SH-SY5Y (cell line): ENCODE data around the gene FAM227A.

Experiments
- GATA2 ChIP-seq: IDR thresholded peaks from 2 replicates; pipeline ENCODE4 v1.6.1; 2011; ENCODE audit warnings: mild to moderate bottlenecking, low read depth, low read length
- GATA3 ChIP-seq: IDR thresholded peaks from 2 replicates; pipeline ENCODE4 v1.6.1; 2011; ENCODE audit warnings: low read depth, mild to moderate bottlenecking, low read length, moderate library complexity

Gene FAM227A

GRCh38 chr22:38689651-38690050, 33.5 kb upstream of the FAM227A start:
- TF ChIP-seq GATA2 = no peak
- TF ChIP-seq GATA3 = no peak

DNA sequence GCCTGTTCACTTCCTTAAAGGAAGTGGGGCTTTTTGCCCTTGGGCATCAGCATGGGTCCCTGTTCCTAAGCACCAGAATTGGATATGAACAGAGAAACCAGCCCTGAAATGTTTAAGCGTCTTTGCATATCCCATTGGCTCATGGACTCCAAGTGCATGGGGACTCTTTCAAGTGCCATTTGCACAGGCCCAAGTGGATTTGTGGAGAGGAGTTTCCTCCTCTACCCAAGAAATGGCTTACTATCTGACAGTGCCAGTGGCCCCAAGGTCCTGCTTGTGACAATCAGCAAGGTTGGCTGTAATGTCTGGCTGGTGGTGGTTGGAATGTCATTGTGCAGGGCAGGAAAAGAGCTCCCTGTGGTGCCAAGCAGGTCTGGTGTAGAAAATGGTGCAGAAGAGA, 29.6 kb upstream of the FAM227A start:
- TF ChIP-seq GATA2 = no peak
- no peak for TF ChIP-seq GATA3

GRCh38 chr22:38684895-38685294, 28.7 kb upstream of the FAM227A start:
- TF ChIP-seq GATA2 (no peak), GATA3 (no peak)

- TF ChIP-seq GATA3 (no peak), GATA2 (no peak)
Observed at GRCh38 chr22:38681582-38682335, 25.6 kb upstream of the FAM227A start, which contains the start of gene TOMM22. TSS of gene TOMM22 (plus strand) at chr22:38681957. CDS start at chr22:38681979, 22 bp downstream.

DNA sequence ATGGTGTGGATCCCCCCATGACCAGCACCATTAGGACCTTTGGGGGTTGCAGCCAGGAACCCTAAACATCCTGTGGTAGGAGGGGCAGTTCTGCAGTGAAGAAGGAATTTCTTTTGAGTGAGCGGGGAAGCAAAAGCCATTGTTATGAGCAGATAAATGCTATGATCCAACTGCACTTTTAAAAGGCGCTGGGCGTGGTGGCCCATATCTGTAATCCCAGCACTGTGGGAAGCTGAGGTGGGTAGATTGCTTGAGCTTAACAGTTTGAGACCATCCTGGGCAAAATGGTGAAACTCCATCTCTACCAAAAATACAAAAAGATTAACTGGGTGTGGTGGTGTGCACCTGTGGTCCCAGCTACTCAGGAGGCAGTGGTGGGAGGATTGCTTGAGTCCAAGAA, 19.6 kb upstream of the FAM227A start:
- no peak for TF ChIP-seq GATA3
- no peak for TF ChIP-seq GATA2

- TF ChIP-seq GATA2 (no peak), GATA3 (no peak)
Observed at GRCh38 chr22:38674888-38675287, 18.7 kb upstream of the FAM227A start.

DNA sequence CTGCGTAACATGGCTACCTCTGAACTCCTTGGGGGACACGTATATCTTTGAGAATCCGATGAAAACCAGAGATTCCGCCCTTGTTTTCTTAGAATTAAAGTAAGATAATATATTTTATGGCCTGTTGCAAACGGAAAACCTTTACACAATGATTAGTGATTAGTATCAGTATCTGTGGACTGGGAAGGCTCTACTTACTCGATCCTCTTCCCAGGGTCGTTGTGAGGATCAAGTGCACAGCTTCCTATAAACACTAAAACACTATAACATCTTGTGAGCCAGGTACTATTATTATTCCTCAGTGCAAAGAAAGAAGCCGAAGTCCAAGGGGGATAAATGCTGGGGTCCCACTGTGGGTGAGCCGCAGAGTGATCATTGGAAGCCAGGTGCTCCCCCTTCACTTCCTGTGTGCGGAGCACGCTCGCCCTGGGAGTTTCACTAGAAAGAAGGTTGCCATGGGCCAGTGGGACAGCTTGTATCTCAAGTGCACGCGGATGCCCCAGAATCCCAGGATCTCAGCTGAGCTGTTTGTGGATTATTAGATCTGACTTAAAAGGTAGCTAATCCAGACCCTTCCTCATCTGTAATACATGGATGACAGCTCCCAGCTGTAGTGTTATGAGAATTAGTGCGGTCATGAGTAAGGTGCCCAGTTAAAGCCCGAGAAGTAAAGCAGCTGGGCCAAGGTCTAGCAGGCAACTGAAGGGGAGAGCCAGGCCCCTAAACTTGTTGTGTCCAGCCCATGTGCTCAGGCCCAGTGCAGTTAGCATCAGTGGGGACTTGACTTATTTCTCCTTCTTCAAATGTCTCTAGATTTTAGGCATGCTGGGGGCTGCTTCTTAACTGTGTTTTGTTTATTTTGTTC, 1.1 kb upstream of the FAM227A start:
- TF ChIP-seq GATA3 (no peak), GATA2 (no peak)

DNA sequence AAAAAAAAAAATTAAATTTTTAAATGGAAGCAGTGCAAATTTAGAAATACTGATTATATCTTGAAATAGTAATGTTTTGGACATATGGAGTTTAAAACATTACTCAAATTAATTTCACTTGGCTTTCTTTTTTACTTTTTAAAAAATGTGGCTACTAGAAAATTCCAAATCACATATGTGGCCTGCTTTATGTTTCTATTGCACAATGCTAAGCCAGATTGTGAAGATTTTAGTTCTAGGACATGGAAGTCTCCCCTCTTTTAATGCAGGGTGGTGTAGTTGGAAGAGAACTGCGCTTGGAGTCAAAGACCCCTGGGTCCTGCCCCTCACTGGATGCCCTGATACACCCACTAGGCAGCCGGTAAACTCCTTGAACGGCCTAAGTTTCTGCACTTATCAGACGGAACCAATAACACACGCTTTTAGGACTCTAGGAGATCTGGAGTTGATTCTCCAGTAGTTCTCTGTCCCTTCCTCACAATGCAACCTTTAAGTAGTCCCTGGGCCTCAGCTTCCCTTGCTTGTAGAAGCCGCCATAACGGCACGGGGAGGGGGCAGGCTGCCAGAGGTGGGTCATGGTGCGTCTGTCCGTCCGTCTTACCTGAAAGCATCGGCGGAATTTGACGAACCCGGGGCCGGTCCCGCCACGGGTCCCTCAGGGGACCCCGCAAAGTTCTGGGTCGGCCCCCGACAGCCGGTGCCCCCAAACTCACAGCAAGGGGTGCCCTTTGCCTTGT, 505 bp downstream of the FAM227A start:
- TF ChIP-seq GATA2 = no peak
- no peak for TF ChIP-seq GATA3

DNA sequence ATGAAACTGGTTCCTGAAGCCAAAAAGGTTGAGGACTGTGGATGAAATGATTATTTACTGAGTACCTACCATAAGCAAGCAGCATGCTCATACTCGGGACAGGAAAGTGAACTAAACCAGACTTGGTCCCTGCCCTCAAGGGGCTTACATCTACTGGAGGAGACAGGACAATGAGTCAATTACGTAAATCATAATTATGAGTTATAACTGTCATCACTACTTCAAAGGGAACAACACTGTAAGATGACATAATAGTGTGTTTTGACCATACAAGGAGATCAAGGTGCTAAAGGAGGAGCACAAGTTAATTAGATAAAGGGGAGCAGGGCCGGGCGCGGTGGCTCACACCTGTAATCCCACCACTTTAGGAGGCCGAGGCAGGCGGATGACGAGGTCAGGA, 2.5 kb downstream of the FAM227A start:
- no peak for TF ChIP-seq GATA3
- TF ChIP-seq GATA2 = no peak

GRCh38 chr22:38652859-38653258, 3.3 kb downstream of the FAM227A start:
- no peak for TF ChIP-seq GATA2
- TF ChIP-seq GATA3 = no peak

DNA sequence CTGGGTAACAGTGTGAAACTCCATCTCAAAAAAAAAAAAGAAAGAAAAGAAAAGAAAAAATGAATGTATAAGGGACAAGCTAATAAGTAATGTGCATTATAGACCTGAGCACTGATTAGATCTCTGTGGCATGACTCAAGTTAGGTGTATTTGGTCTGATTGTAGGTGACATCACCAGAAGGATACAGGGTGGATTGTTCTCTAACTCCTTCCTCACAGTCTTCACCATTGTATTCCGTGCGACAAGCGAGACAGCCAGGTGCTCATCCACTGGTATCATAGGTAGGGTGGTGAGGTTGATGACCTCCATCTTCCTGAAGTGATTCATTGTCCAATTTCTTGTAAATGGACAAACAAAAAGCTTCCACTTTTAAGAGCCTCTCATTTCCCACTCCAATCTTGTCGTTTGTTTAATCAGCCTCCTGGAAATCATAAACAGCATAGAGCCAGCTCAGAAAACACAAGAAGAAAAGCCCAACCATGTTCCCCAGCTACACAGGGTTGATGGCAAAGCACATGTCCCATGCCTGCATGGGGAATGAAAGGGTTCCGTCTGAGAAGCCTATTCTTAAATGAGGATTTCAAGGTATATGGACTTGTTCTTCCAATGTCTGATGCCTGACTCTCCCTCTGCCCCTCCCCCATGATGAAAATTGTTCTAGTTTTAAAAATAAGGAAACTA, 6.2 kb downstream of the FAM227A start:
- no peak for TF ChIP-seq GATA3
- TF ChIP-seq GATA2 = no peak

GRCh38 chr22:38645430-38645829, 10.8 kb downstream of the FAM227A start:
- TF ChIP-seq GATA3 = no peak
- no peak for TF ChIP-seq GATA2

DNA sequence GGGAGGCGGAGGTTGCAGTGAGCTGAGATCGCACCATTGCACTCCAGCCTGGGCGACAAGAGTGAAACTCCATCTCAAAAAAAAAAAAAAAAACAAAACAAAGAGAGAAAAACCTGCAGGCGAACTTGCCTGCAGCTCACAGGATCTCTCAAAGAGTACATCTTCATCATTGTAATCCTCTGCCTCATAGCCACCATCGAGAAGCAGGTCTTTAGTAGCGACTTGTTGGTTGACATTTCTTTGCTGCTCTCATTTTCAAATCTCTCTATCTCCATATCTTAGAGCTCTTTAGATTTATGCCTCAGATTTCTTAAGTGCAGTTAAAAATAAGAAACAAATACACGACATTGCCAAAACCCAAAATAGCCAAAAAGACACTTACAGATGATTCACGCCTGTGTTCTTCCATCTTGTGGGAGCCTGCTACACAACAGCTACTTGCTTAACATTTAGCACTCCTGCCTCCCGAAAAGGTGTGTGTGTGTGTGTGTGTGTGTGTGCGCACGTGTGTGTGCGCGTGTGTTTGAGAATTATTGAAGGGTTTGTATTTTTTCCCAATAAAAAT, 14.6 kb downstream of the FAM227A start:
- TF ChIP-seq GATA3 (no peak), GATA2 (no peak)
